ENCODE data around the gene HDGFL3.
"Not testable (repeated sequence)": the region's sequence is repeated elsewhere in the genome, so short reads cannot be mapped to it uniquely, and the experiment has no call there.

HDGFL3 gene

GRCh38 chr15:83192742-83193141 is 14.9 kb downstream of the HDGFL3 start:
- DNase-seq = no peak

- DNase-seq = no peak
Observed at GRCh38 chr15:83190450-83190849, 17.2 kb downstream of the HDGFL3 start.

- DNase-seq = no peak
Observed at GRCh38 chr15:83185561-83185960, 22.1 kb downstream of the HDGFL3 start.

GRCh38 chr15:83178869-83179325 is 28.7 kb downstream of the HDGFL3 start:
- DNase-seq = no peak

GRCh38 chr15:83178390-83178789 is 29.2 kb downstream of the HDGFL3 start:
- no peak for DNase-seq

- DNase-seq = no peak
Observed at GRCh38 chr15:83174891-83175290, 32.7 kb downstream of the HDGFL3 start.

GRCh38 chr15:83170474-83171165 is 37.0 kb downstream of the HDGFL3 start:
- DNase-seq = no peak

GRCh38 chr15:83169576-83169975 is 38.0 kb downstream of the HDGFL3 start:
- DNase-seq = not testable (repeated sequence)

GRCh38 chr15:83166830-83167229 is 40.8 kb downstream of the HDGFL3 start:
- no peak for DNase-seq

GRCh38 chr15:83166218-83166617 is 41.4 kb downstream of the HDGFL3 start:
- DNase-seq = no peak

- no peak for DNase-seq
Observed at GRCh38 chr15:83164771-83165404, 42.7 kb downstream of the HDGFL3 start.

GRCh38 chr15:83164111-83164770 is 43.4 kb downstream of the HDGFL3 start:
- no peak for DNase-seq

- no peak for DNase-seq
Observed at GRCh38 chr15:83163032-83163431, 44.6 kb downstream of the HDGFL3 start.

- no peak for DNase-seq
Observed at GRCh38 chr15:83160741-83161140, 46.9 kb downstream of the HDGFL3 start.

- no peak for DNase-seq
Observed at GRCh38 chr15:83158393-83158792, 49.2 kb downstream of the HDGFL3 start.

- no peak for DNase-seq
Observed at GRCh38 chr15:83155942-83156341, 51.7 kb downstream of the HDGFL3 start.

- DNase-seq = no peak
Observed at GRCh38 chr15:83153288-83153687, 54.3 kb downstream of the HDGFL3 start.

GRCh38 chr15:83144771-83145170 is 62.9 kb downstream of the HDGFL3 start:
- DNase-seq = no peak

- not testable (repeated sequence) for DNase-seq
Observed at GRCh38 chr15:83142151-83142550, 65.5 kb downstream of the HDGFL3 start.

- DNase-seq = no peak
Observed at GRCh38 chr15:83132861-83133523, 74.6 kb downstream of the HDGFL3 start.

GRCh38 chr15:83129791-83130190 is 77.8 kb downstream of the HDGFL3 start:
- DNase-seq = no peak

GRCh38 chr15:83127547-83128150 is 80.0 kb downstream of the HDGFL3 start:
- no peak for DNase-seq

- DNase-seq = no peak
Observed at GRCh38 chr15:83123529-83123928, 84.1 kb downstream of the HDGFL3 start.

Data from CD4-positive, alpha-beta T cell treated with Interleukin-17A for 1 hour (primary cell).